Anterior cingulate cortex (tissue), 58 donors: ENCODE data around the gene ITSN1.

Experiments used
- DNase-seq, 58 donors: peaks; one replicate each; lab custom pipeline; 2025; lab: John Stamatoyannopoulos, UW

The ITSN1 gene

DNA sequence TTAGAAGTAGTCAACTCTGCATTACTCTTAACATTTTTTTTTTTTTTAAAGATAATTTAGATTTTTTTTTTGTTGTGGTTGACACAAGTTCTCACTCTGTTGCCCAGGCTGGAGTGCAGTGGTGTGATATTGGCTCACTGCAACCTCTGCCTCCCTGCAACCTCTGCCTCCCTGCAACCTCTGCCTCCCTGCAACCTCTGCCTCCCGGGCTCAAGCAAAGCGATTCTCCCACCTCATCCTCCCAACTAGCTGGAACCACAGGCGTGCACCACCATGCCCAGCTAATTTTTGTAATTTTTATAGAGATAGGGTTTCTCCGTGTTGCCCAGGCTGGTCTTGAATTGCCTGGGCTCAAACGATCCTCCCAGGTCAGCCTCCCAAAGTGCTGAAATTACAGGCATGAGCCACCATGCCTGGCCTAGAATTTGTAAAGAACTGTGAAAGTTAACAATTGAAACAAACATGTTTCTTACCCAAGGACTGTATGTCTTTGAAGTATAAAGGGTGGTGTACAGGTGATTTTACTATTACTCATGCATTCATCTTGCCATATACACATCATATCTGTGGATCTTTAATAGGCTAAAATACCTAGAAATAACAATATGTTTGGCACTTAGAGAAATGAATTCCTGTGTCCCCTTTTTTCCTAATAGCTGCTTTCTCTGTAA lies 158.6 kb downstream of the ITSN1 start:
- DNase-seq = no peak

DNA sequence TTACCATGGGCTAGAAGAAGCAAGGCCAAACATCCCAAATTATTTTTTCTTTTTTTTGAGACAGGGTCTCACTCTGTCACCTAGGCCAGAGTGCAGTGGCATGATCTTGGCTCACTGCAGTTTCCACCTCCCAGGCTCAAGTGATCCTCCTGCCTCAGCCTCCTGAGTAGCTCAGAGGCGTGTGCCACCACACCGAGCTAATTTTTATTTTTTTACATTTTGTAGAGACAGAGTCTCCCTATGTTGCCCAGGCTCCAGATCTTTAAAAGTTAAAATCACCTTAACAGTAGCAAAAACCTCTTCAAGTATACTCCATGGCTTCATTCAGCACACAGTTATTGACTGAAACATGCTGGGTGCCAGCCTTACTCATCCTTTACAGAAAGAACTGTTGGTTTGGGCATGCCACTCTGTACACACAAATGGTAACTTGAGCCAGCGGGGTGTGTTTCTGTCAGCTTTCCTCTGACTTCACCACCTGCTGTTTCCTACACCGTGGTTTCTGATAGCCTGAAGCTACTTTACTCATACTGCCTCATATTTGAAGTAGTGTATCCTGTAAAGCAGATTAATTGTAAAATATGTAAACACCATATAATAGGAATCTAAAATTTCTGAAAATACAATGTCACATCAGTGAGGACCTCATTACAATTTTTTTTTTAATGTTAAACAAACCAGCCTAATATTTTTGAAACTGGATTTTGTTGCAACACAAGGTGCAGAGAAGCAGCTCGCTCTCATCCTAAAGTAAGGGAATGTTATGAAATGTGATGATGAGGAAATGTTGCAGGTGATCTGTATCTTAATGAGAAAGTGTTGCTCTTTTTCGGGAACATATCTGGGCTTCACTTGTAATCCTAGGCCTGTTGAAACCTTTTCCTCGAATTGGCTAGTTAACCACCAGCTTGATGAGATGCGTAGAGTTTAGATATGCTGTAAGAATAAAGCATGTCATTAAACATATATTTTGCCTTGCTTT lies 159.4 kb downstream of the ITSN1 start:
- no peak for DNase-seq

DNA sequence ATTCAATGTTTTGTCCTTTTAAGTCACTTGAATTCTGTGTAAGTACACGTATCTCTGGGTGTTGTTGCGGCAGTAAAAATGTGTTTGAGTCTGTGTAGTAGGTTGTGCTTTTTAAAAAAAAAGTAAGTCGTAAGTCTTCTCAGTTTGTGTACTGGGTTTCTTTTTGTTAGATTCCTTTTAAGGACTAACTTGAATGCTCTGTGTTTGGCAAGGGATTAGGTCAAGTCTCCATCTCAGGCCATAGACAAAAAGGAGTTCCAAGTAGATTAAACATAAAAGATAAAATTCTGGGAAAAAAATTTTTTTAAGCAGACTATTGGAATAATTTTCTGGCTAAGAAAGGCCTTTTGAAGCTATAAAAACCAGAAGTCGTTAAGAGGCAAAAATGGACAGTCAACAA lies 160.2 kb downstream of the ITSN1 start:
- no peak for DNase-seq

DNA sequence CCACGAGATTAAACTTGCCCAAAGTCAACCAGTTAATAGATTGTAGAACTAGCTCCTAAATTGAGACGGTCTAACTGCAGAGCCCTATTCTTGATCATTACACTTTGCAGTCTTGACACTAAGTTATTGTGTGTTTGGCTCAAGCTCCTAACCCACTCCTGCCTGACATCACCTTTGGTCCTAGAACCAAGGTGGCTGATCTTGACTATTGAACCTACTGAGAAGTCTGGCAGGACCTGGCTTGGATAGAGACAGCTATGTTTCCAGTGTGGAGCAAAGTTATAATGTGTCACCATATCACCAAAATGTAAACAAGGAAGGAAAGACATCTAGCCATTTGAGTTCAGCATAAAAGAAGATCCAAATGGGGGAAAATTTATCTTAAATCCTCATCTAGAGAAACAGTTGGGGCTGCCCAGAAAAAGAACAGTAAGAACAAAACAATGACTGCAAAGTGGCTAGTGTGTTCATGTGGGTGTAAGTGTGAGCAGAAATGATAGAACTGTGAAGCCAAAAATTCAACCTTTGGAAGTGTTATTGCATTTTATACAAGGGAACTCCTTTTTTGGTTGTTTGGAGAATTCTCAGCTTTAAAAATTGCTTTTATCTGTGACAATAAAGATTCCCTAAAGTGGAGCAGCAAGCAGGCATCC lies 166.5 kb downstream of the ITSN1 start:
- no peak for DNase-seq

DNA sequence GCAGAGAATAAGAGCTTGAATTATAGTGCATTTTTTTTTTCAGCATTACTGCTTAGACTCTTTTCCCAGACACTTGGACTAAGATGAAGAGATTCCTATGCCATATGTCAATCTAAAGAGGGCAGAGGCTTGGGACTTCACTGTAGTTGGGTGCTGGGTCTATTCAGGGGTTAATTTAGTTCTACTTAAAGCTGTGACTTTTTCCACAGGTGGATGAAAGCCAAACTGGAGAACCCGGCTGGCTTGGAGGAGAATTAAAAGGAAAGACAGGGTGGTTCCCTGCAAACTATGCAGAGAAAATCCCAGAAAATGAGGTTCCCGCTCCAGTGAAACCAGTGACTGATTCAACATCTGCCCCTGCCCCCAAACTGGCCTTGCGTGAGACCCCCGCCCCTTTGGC lies 168.5 kb downstream of the ITSN1 start:
- no peak for DNase-seq

DNA sequence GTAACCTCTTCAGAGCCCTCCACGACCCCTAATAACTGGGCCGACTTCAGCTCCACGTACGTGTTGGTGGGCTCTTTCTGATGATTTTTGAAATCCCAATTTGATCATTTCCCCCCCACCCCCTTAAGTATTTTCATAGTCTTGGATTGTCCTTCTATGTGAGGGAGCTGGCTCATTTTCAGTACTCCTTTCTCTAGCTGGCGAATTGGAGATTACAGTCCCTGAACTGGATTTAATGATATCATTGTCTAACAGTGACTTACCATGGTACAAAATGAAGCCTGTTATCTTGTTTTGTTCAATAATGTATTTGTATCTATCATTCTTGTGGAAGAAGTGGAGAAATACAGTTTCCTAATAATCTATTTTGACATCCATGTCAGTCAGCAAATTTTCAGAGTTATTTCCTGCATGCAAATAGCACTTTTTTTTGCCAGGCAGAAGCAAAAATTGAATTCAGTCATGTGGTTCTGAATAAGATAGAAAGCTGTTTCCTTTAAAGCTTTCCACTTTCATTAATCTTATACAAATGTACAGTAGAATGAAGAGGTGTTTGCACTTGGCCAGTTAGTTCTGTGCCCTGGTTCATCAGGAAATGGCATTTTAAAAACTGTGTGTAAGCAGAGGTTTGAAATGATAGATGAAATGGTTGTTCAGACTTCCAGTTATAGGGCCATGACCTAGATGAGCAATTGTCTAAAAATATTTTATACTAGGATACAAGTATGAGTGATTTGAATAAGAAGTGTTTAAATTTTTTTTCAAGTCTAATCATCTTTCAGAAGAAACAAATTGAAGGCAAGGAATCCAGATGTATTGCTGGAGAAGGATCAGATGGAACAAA lies 169.1 kb downstream of the ITSN1 start:
- DNase-seq = no peak

DNA sequence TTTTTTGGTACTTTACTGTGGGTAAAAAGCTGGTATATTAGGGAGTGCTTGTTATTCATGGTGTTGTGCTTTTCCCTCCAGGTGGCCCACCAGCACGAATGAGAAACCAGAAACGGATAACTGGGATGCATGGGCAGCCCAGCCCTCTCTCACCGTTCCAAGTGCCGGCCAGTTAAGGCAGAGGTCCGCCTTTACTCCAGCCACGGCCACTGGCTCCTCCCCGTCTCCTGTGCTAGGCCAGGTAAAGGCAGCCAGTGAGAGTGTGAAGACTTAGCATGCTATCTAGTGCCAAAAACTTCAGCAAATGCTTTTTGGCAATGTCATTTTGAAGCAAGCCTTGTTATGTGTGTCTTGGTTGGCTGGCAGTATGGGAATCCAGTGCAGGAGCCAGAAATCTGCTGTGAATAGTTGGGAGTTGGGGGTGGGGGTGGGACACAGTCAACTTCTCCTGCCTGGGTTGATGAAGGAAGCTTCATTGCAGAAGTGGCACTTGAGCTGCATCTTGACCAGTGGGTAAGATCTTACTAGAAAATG lies 171.6 kb downstream of the ITSN1 start:
- DNase-seq = no peak

DNA sequence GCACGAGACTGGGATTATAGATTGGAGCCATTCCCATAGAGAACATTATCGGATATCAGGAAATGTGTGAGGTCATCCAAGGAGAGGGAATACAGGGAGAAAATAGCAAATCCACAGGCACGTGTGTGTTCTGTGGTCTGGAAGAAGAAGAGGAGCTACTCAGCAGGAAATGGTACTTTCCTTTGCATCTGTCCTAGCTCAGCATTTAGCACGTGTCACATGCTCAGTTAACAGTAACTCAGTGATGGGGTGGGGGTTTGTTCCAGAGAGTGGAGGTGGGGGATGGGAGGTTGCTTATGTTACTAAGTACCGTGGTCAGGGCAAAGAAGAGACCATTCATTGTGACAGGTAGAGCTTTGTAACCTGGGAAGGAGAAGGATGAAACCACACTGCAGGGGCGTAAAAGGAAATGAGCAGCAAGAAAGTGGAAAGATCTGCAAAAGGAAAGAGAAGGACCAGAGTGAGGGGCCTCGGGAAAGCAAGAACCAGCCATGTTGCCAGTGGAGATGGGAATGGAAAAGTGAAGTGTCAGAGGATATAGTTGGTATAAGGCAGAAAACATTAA lies 172.9 kb downstream of the ITSN1 start:
- no peak for DNase-seq

DNA sequence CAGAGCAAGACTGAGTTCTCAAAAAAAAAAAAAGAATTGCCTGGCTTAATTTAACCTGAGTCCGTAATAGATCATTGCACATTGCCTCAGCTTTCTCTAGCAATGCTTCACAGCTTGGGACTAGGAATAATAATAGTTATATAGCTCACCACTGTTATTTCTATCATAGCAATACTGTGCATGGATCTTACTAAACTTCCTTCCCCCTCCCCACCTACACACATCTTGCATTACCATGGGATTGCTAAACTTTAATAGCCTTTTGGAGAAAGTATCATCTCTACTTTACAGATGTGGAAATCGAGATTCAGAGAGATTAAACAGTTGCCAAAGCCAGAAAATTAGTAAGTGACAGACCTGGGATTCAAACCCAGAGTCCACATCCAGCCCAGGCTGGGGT lies 173.9 kb downstream of the ITSN1 start:
- no peak for DNase-seq

DNA sequence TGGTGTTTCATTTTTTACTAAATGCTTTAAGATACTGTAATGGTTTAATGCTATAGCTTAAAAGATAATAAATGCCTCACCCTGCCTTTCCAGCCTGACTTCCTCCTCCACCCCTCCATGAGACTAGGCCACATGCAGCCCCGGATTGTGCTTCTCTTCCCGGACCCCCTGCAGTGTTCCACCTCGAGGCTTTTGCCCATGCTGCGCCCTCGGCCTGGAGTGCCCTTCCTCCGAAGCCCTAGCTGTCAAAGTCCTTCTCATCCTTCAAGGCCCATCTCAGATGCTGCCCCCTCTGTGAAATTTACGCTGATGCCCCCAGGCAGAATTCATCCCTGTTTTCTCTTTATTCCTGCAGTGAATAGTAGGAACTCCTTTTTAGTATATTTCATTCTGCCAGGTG lies 174.8 kb downstream of the ITSN1 start:
- no peak for DNase-seq

DNA sequence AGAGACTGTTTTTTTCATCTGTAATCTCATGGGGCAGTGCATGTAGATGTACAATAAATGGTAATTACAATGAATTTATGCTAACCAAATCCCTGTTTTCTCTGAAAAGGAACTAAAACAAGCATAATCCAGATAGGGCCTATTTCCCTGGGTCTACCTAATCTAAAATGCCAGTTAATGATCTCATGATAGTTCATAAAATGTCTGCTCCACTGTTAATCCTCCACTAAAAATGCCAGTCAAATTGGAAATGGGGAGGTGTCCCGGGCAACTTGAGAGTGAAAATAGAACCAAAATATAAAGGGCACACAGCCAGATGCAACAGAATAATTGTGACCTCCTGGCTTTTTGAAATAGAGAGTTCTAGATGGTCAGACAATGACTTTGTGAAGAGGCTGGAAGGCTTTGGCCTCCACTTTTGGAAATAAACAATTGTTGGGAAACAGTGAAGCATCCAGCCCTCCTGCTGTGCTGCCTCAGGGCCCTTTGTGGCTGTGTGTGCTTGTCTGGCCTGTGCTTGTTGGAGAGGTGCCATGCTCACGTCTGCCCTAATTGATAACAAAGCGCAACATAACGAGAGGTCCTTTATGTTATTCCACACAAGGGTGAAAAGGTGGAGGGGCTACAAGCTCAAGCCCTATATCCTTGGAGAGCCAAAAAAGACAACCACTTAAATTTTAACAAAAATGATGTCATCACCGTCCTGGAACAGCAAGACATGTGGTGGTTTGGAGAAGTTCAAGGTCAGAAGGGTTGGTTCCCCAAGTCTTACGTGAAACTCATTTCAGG lies 175.6 kb downstream of the ITSN1 start:
- no peak for DNase-seq

DNA sequence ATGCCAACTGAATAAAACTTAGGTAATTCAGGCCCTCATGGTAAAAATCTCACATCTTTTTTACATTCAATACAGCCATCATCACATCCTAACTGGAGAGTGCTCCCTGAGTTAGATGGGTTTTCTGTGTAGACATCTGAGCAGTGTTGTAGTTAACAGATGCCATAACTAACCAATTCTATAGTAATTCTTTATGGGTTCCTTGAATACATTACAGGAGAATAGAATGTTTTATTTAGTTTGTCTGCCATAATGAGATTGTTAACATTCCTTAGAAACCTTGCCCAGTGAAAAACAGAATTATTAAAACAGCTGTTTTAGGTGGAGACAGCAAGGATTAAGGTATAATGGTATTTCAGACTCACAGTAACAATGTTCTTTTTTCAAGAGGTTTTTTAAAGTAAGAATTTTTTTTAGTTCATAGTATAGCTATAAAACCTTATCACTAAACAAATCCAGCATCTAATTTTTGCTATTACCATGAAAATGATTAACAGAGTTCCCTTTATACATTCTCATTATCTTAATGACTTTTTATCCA lies 178.0 kb downstream of the ITSN1 start:
- DNase-seq = no peak

DNA sequence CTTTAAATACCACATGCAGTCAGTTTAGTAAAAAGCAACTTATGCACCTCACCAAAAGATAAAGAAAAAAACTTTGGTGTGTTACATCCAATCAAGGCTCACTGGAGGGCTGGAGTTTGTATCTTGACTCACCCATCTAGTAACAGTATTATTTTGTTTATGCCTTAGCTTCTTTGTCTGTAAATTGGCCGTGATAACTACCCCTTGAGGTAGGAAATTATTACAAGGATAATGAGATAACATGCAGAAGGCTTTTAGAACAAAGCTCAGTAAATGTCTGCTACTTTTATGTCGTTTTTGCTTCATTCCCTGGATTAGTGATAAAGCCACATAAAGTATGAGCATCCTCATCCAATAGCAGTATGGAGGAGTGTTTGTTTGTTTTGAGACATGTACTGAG lies 178.5 kb downstream of the ITSN1 start:
- DNase-seq = no peak

DNA sequence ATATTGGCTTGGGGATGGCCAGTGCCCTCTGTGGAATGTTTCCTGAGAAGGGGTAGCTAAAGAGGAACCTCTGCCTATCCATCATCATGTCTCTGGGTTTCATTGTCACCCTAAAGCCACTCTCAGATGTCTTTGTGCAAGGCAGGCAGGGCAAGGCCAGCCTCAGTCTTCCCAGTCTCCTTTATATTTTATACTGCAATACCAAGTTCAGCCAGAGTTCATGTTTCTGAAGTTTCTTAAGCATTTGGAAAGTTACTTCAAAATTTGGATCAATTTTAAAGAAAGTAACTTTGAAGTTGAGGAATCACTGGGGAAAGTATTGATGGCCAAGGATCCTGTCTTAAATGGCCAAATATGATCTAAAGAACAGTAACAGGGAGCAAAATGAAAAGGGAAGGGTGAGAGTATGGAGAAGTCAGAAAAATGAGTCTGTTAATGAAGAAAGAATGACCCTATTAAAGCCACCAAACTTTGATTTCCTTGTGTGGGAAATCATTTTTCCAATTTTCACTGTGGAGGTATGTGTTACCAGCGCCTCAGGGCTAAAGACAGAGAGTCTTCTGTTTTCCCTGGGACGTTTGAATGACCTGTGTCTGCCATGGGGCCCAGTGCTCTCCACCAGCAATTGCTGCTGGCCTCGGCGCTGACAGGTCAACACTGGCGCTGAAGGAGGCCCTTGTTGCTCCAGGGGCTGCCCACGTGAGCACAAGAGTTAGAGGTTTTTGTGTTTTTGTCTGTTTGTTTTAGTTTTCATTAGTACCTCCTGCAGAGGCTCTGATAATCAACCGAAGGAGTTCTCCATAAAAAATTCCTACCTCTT lies 179.4 kb downstream of the ITSN1 start:
- no peak for DNase-seq

DNA sequence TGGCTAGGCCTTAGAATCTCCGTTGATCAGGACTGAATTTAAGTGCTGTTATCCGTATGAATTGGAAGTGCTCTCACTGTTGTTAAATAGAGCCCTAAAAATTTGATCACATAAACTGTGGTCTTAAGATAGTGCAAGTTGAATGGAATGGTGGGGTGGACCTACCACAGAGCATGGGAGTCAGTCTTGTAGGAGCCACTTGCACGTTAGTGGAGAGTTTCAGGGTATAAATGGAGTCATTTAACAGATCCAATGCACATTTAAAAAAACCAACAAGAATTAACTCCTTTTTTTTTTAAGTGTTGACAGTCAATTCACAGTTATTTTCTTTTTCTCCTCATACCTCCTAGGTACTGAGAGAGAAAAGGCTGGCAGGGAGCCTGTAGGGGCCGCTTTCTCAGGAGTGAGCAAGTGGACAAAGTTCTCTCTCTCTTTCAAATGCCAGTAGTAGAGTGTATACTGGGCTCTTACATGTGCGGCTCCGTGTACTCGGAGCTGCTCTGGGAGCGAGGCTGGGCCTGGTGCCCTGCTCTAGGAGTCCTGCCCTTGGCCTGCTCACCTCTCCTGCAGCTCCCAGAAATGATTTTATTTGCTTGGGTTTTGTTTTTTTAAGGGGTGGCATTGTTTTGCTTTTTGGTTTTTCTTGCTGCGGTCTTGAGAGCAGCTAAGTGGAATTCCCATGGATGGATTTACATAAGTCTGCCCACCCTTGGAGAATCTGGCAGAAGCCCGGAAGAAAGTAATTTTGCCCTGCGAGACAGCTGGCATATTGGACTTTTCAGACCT lies 182.0 kb downstream of the ITSN1 start:
- peak in 2 of 58 donors; percentile 19 to 22 for DNase-seq

DNA sequence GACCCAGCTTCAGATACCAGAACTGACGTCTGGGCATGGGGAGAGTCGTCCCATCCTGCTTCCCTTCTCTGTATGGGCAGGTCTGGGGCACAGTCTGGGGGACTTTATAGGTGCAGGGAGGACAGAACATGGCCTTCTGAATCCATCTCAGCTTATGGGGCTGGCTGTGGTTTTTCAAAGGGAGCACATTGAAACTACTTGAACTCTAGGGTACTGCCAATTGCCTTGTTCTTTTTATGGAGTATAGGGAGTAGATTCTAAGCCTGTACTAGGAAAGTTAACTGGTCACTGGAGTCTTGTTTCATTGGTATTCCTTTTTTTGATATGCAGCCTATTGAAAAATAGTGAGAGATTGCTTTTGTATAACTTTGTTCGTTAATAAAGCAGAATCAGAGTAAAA lies 183.1 kb downstream of the ITSN1 start:
- no peak for DNase-seq

DNA sequence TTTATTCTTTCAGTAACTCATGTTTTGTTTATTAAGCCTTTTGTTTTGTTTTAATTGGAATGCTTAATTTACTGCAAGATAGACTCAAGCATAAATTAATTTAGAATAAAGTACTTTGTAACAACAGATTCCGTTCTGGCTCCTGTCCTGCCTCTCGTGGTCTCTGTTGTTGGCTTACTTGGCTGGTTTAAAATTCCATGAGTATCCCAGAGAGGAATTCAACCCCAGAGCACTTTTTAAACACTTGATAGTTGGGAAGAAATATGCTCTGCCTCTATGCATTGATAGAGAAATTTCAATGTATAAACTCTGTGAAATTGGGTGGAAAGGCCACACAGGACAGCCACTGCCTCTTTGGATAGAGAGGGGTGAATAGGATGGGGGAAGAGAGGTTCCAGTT lies 183.6 kb downstream of the ITSN1 start:
- DNase-seq = peak in 1 of 58 donors; percentile 17
